ENCODE results near the gene CASP2. TPM values are rescaled to one million over a fixed set of nuclear protein-coding genes. Genes with fewer than 3 reads are reported as not detected.

The CASP2 gene
- total and polyA plus RNA-seq, 2 of the 13 experiments (the other 11 are each of a cell fraction or from before 2014, with no cell fraction given), result 10.2 to 13.7 TPM

DNA sequence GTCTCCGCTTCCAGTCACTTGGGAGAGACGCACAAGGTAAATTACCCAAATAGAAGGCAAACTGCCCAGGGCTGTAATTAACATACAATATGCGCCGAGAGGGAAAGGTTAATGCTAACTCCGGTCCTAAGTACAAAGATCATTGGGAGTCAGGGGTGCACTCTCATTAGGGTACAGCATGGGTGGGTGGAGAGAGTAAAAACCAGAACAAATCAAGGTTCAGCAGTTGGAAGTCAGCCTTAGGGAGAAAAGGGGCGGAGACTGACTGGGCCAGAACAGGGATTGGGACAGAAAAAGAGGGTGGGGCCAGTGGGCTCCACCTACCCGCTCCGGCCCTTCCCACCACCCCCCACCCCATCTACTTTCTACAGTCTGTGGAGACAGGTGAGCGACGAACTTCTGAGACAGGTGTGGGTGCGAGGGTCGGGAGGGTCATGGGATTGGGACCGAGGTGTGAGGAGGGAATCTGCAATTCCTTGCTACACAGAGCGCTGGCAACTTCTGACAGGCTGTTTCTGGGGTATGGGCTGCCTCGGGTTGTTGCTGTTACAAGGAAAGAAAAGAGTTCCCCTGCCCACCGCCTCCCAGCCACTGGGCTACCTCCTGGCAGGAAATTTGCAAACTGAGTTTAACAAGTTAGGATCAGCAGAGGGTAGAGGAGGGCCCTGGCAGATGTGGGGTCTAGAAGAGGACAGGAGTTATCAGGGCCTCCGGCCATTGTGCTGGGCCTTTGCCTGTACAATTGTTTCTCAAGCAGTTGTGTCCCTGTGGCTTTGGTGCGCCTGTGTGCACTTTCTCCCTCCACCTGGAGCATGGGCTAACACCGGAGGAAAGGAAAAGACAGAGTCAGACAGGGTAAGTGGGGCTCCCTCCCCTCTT, 3.3 kb upstream of the CASP2 start, which contains the start of gene TMEM139 (continued):
- TF ChIP-seq, protein P1, sequence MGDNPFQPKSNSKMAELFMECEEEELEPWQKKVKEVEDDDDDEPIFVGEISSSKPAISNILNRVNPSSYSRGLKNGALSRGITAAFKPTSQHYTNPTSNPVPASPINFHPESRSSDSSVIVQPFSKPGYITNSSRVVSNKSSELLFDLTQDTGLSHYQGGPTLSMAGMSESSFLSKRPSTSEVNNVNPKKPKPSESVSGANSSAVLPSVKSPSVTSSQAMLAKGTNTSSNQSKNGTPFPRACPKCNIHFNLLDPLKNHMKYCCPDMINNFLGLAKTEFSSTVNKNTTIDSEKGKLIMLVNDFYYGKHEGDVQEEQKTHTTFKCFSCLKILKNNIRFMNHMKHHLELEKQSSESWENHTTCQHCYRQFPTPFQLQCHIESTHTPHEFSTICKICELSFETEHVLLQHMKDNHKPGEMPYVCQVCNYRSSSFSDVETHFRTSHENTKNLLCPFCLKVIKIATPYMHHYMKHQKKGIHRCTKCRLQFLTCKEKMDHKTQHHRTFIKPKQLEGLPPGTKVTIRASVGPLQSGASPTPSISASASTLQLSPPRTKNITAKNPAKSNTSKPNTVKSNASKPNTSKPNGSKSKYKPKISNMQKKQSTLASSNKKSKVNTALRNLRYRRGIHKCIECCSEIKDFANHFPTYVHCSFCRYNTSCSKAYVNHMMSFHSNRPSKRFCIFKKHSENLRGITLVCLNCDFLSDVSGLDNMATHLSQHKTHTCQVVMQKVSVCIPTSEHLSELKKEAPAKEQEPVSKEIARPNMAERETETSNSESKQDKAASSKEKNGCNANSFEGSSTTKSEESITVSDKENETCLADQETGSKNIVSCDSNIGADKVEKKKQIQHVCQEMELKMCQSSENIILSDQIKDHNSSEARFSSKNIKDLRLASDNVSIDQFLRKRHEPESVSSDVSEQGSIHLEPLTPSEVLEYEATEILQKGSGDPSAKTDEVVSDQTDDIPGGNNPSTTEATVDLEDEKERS (CRISPR knock-in tag; IDR thresholded peaks at IDR 0.05), result peak; percentile 73; the same call in 1 of the 2 replicates
- TF ChIP-seq ZNF557 (CRISPR knock-in tag; IDR thresholded peaks at IDR 0.05) (no peak), SRSF4 (IDR thresholded peaks at IDR 0.05; ENCODE audit: low read depth, low read length, poor library complexity, severe bottlenecking) (no peak), ZNF547 (CRISPR knock-in tag; IDR thresholded peaks at IDR 0.05) (peak; percentile 2; the same call in 1 of the 2 replicates), ZNF558 (CRISPR knock-in tag; IDR thresholded peaks at IDR 0.05; ENCODE audit: borderline replicate concordance) (no peak), POLR2AphosphoS5 (IDR thresholded peaks at IDR 0.05; ENCODE audit: low read depth, low read length) (peak; percentile 77), RXRB (CRISPR knock-in tag; IDR thresholded peaks at IDR 0.05; ENCODE audit: borderline replicate concordance) (peak; percentile 58), SALL2 (CRISPR knock-in tag; IDR thresholded peaks at IDR 0.05) (0 out of 2 replicates have a peak, but pooled peaks have one; percentile 38), ZNF788 (CRISPR knock-in tag; IDR thresholded peaks at IDR 0.05; ENCODE audit: borderline replicate concordance) (0 out of 2 replicates have a peak, but pooled peaks have one; percentile 4), GFI1 (CRISPR knock-in tag; IDR thresholded peaks at IDR 0.05; ENCODE audit: borderline replicate concordance) (peak; percentile 51; the same call in 1 of the 2 replicates), ZNF337 (CRISPR knock-in tag; IDR thresholded peaks at IDR 0.05; ENCODE audit: borderline replicate concordance, low read depth) (0 out of 2 replicates have a peak, but pooled peaks have one; percentile 59), POLR2A (IDR thresholded peaks at IDR 0.05; ENCODE audit: insufficient read depth in 1 of 2, low read depth in 2 of 2, low read length in 2 of 2) (peak; percentile 29 to 66; a peak in 3 of 4 replicates), ZMYM2 (CRISPR knock-in tag; IDR thresholded peaks at IDR 0.05) (0 out of 2 replicates have a peak, but pooled peaks have one; percentile 33), ZNF546 (CRISPR knock-in tag; conservative IDR thresholded peaks at IDR 0.05) (no peak), KMT2B (CRISPR knock-in tag; IDR thresholded peaks at IDR 0.05) (peak; percentile 22; the same call in 1 of the 2 replicates), ZC3H4 (CRISPR knock-in tag; IDR thresholded peaks at IDR 0.05; ENCODE audit: borderline replicate concordance) (no peak)
- TF ChIP-seq, protein P2, sequence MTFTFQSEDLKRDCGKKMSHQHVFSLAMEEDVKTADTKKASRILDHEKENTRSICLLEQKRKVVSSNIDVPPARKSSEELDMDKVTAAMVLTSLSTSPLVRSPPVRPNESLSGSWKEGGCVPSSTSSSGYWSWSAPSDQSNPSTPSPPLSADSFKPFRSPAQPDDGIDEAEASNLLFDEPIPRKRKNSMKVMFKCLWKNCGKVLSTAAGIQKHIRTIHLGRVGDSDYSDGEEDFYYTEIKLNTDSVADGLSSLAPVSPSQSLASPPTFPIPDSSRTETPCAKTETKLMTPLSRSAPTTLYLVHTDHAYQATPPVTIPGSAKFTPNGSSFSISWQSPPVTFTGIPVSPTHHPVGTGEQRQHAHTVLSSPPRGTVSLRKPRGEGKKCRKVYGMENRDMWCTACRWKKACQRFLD (CRISPR knock-in tag; IDR thresholded peaks at IDR 0.05; ENCODE audit: borderline replicate concordance), result 0 out of 2 replicates have a peak, but pooled peaks have one; percentile 26
- TF ChIP-seq, protein P3, sequence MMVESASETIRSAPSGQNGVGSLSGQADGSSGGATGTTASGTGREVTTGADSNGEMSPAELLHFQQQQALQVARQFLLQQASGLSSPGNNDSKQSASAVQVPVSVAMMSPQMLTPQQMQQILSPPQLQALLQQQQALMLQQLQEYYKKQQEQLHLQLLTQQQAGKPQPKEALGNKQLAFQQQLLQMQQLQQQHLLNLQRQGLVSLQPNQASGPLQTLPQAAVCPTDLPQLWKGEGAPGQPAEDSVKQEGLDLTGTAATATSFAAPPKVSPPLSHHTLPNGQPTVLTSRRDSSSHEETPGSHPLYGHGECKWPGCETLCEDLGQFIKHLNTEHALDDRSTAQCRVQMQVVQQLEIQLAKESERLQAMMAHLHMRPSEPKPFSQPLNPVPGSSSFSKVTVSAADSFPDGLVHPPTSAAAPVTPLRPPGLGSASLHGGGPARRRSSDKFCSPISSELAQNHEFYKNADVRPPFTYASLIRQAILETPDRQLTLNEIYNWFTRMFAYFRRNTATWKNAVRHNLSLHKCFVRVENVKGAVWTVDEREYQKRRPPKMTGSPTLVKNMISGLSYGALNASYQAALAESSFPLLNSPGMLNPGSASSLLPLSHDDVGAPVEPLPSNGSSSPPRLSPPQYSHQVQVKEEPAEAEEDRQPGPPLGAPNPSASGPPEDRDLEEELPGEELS (CRISPR knock-in tag; IDR thresholded peaks at IDR 0.05), result no peak; the same call in 1 of the 2 replicates
- TF ChIP-seq, protein P4, sequence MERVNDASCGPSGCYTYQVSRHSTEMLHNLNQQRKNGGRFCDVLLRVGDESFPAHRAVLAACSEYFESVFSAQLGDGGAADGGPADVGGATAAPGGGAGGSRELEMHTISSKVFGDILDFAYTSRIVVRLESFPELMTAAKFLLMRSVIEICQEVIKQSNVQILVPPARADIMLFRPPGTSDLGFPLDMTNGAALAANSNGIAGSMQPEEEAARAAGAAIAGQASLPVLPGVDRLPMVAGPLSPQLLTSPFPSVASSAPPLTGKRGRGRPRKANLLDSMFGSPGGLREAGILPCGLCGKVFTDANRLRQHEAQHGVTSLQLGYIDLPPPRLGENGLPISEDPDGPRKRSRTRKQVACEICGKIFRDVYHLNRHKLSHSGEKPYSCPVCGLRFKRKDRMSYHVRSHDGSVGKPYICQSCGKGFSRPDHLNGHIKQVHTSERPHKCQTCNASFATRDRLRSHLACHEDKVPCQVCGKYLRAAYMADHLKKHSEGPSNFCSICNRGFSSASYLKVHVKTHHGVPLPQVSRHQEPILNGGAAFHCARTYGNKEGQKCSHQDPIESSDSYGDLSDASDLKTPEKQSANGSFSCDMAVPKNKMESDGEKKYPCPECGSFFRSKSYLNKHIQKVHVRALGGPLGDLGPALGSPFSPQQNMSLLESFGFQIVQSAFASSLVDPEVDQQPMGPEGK (CRISPR knock-in tag; IDR thresholded peaks at IDR 0.05), result peak; percentile 33; the same call in 1 of the 2 replicates
- TF ChIP-seq, protein P5, sequence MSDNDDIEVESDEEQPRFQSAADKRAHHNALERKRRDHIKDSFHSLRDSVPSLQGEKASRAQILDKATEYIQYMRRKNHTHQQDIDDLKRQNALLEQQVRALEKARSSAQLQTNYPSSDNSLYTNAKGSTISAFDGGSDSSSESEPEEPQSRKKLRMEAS (IDR thresholded peaks at IDR 0.05), result peak; percentile 41
